ENCODE measurements around the gene TSEN34.
"Not testable (repeated sequence)": the region's sequence is repeated elsewhere in the genome, so short reads cannot be mapped to it uniquely, and the experiment has no call there.

GRCh38 chr19:54221947-54222346 is 30.8 kb downstream of the TSEN34 start:
- TF ChIP-seq POLR2AphosphoS5, CTCF, POLR2A (IDR thresholded peaks at IDR 0.05): not testable (repeated sequence)
